Loucy (cell line): ENCODE measurements around the gene ABHD12.
"Not testable (repeated sequence)": the region's sequence is repeated elsewhere in the genome, so short reads cannot be mapped to it uniquely, and the experiment has no call there.

Source experiments
- EZH2phosphoT487 ChIP-seq: fragments of 200-600 bp; IDR thresholded peaks from 2 replicates; pipeline ENCODE4 v1.6.1; 2018; ENCODE audit warnings: antibody characterized with exemption, mild to moderate bottlenecking, moderate library complexity, borderline replicate concordance
- TF ChIP-seq, protein P1 (sequence below): fragments of 200-600 bp; sonication (generic); conservative IDR thresholded peaks from 2 replicates; pipeline ENCODE4 v1.5.1; 2014; ENCODE audit warnings: mild to moderate bottlenecking, antibody characterized with exemption, low read length

DNA sequence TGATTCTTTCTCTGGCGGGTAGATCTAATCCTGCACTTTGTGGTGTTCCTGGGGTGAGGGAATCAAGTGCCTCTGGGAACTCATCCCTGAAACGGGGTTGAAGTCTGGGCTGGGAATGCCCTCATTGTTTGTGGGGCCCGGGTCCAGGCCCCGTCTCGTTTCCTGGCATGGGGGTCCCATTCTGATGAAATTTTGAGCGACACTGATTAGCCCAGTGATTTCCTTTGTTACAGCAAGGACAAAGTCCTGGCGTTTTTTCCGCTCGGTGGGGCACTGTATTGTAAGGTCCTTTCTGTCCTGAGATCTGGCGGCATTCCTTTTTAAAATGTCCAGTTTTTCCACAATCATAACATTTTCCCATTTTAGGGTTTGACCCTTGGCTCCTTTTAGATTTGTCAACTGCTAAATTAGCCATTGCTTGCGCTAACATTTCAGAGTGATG lies 9.7 kb upstream of the ABHD12 start:
- TF ChIP-seq, protein P1, sequence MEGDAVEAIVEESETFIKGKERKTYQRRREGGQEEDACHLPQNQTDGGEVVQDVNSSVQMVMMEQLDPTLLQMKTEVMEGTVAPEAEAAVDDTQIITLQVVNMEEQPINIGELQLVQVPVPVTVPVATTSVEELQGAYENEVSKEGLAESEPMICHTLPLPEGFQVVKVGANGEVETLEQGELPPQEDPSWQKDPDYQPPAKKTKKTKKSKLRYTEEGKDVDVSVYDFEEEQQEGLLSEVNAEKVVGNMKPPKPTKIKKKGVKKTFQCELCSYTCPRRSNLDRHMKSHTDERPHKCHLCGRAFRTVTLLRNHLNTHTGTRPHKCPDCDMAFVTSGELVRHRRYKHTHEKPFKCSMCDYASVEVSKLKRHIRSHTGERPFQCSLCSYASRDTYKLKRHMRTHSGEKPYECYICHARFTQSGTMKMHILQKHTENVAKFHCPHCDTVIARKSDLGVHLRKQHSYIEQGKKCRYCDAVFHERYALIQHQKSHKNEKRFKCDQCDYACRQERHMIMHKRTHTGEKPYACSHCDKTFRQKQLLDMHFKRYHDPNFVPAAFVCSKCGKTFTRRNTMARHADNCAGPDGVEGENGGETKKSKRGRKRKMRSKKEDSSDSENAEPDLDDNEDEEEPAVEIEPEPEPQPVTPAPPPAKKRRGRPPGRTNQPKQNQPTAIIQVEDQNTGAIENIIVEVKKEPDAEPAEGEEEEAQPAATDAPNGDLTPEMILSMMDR, result not testable (repeated sequence)
- TF ChIP-seq EZH2phosphoT487, result not testable (repeated sequence)
